HepG2 (cell line): Measurements from ENCODE around the gene PYGO2. TPM values are rescaled to one million over a fixed set of nuclear protein-coding genes. Genes with fewer than 3 reads are reported as not detected.

Experiments
- ATAC-seq: fragments of 200-7000 bp; cut with Tn5 transposase; 3 replicates; pipeline ENCODE4 v1.9.1; 2020; ENCODE audit warnings: mild to moderate bottlenecking, moderate library complexity
- BruUV-seq: library from RNA; stranded (reverse); fragments of 400-500 nt; replicated peaks from 2 replicates; lab custom pipeline; 2021; lab: Mats Ljungman, UMichigan
- CTCF ChIA-PET: fragments of 300-600 bp; formaldehyde crosslinking; extraction: SDS; loops from one replicate; lab custom pipeline; 2021; ENCODE audit warnings: low total read pairs, inconsistent platforms, low intra/inter-chr PET ratio; lab: Yijun Ruan, JAX
- POLR2A ChIA-PET: fragments of 350-600 bp; sonication (Branson Sonifier 250); formaldehyde crosslinking; loops from one replicate; lab custom pipeline; 2020; ENCODE audit warnings: antibody characterized with exemption, inconsistent platforms; lab: Yijun Ruan, JAX
- DNase-seq: peaks from one replicate; pipeline ENCODE4 v3.0.0-alpha.2; 2015; ENCODE audit warnings: low spot score
- FAIRE-seq: peaks from 3 replicates; lab custom pipeline; 2011; peaks lifted over from hg19 to GRCh38; lab: Jason Lieb, UNC
- H2AFZ ChIP-seq: one replicate; pipeline ENCODE4 v1.6.1; 2011; ENCODE audit warnings: low read length, inconsistent platforms
- H3K27ac ChIP-seq: fragments of 300-600 bp; 3 replicates; pipeline ENCODE4 v1.8.0; 2011; ENCODE audit warnings: mixed run types, mild to moderate bottlenecking, mixed read lengths, low read length, inconsistent platforms; ENCODE audit not compliant: insufficient read depth; ENCODE audit errors: extremely low read length
- H3K27me3 ChIP-seq, 2 experiments: fragments of 200-600 bp in 1 of 2; 2 replicates in 1 of 2; 3 replicates in 1 of 2; pipeline versions ENCODE4 v1.6.0 to v1.8.0; 2011; ENCODE audit warnings: low read length in 2 of 2, mild to moderate bottlenecking in 2 of 2, moderate library complexity in 2 of 2, inconsistent platforms in 1 of 2; ENCODE audit not compliant: insufficient read depth in 2 of 2, control insufficient read depth in 1 of 2
- H3K36me3 ChIP-seq, 2 experiments: fragments of 200-600 bp in 1 of 2; replicated peaks in 1 of 2; 2 replicates in 1 of 2; 3 replicates in 1 of 2; pipeline versions ENCODE4 v1.5.1 to v1.8.0; 2011; ENCODE audit warnings: low read length in 2 of 2, inconsistent platforms in 1 of 2; ENCODE audit not compliant: insufficient read depth in 2 of 2, control insufficient read depth in 1 of 2
- H3K4me1 ChIP-seq: 2 replicates; pipeline ENCODE4 v1.5.1; 2012; ENCODE audit warnings: low read length, inconsistent platforms; ENCODE audit not compliant: insufficient read depth
- H3K4me2 ChIP-seq: 2 replicates; pipeline ENCODE4 v1.6.0; 2011; ENCODE audit warnings: low read depth, low read length, inconsistent platforms
- H3K4me3 ChIP-seq, 3 experiments: fragments of 200-600 bp in 1 of 3; sonication (generic), shearing (Covaris generic) in 1 of 3; replicated peaks in 1 of 3; 2 replicates each; pipeline ENCODE4 v1.5.1; 2011 to 2016; ENCODE audit warnings: low read length in 3 of 3, inconsistent platforms in 2 of 3, low read depth in 2 of 3, mild to moderate bottlenecking in 2 of 3, control low read depth in 1 of 3, mixed read lengths in 1 of 3; ENCODE audit not compliant: insufficient read depth in 1 of 3
- H3K79me2 ChIP-seq: one replicate; pipeline ENCODE4 v1.6.1; 2011; ENCODE audit warnings: low read length, inconsistent platforms; ENCODE audit not compliant: insufficient read depth
- H3K9ac ChIP-seq: 2 replicates; pipeline ENCODE4 v1.6.0; 2011; ENCODE audit warnings: mild to moderate bottlenecking, low read depth, low read length, inconsistent platforms; ENCODE audit not compliant: insufficient read depth
- H3K9me3 ChIP-seq: 2 replicates; pipeline ENCODE4 v1.5.1; 2012; ENCODE audit warnings: mild to moderate bottlenecking, low read length
- H4K20me1 ChIP-seq: 2 replicates; pipeline ENCODE4 v1.6.0; 2011; ENCODE audit warnings: inconsistent platforms, mild to moderate bottlenecking, low read length, moderate library complexity; ENCODE audit not compliant: insufficient read depth
- MAFF ChIP-seq: IDR thresholded peaks from 2 replicates; pipeline ENCODE4 v1.6.1; 2011; ENCODE audit warnings: low read depth, low read length, improper control_type of control experiment
- MAFK ChIP-seq, 2 experiments: IDR thresholded peaks in 1 of 2; conservative IDR thresholded peaks in 1 of 2; 2 replicates each; pipeline ENCODE4 v1.6.1; 2011; ENCODE audit warnings: improper control_type of control experiment in 2 of 2, low read length in 2 of 2
- NR2C2 ChIP-seq: sonication (generic); formaldehyde crosslinking; IDR thresholded peaks from 2 replicates; pipeline ENCODE4 v1.4.0; 2020; ENCODE audit warnings: missing genetic modification reagents, mild to moderate bottlenecking, moderate library complexity, borderline replicate concordance
- PITX1 ChIP-seq: sonication (generic); formaldehyde crosslinking; IDR thresholded peaks from 2 replicates; pipeline ENCODE4 v1.5.1; 2020; ENCODE audit warnings: mild to moderate bottlenecking, missing genetic modification reagents
- RAD51 ChIP-seq: fragments of 450-650 bp; IDR thresholded peaks from 2 replicates; pipeline ENCODE4 v1.6.1; 2016; ENCODE audit warnings: borderline replicate concordance
- RELA ChIP-seq: sonication (generic); formaldehyde crosslinking; IDR thresholded peaks from 2 replicates; pipeline ENCODE4 v1.4.0; 2020; ENCODE audit warnings: missing genetic modification reagents
- TBX2 ChIP-seq: sonication (generic); formaldehyde crosslinking; IDR thresholded peaks from 2 replicates; pipeline ENCODE4 v1.5.0; 2020; ENCODE audit warnings: missing genetic modification reagents, mild to moderate bottlenecking, borderline replicate concordance
- ZNF101 ChIP-seq: sonication (generic); formaldehyde crosslinking; IDR thresholded peaks from 2 replicates; pipeline ENCODE4 v1.4.0; 2020; ENCODE audit warnings: mild to moderate bottlenecking, low read depth, missing genetic modification reagents, borderline replicate concordance
- ZNF317 ChIP-seq: sonication (generic); formaldehyde crosslinking; IDR thresholded peaks from 2 replicates; pipeline ENCODE4 v1.5.0; 2020; ENCODE audit warnings: mild to moderate bottlenecking, missing genetic modification reagents
- ZNF564 ChIP-seq: sonication (generic); formaldehyde crosslinking; IDR thresholded peaks from 2 replicates; pipeline ENCODE4 v1.8.1; 2023; ENCODE audit warnings: mild to moderate bottlenecking, missing genetic modification reagents
- ZNF598 ChIP-seq: sonication (generic); formaldehyde crosslinking; IDR thresholded peaks from 2 replicates; pipeline ENCODE4 v1.5.1; 2020; ENCODE audit warnings: mild to moderate bottlenecking, missing genetic modification reagents, borderline replicate concordance
- ZNF644 ChIP-seq: IDR thresholded peaks from 2 replicates; pipeline ENCODE4 v1.6.1; 2016; ENCODE audit warnings: low read depth
- WGBS: methylation state at CpG from one replicate; pipeline ENCODE4 v1.1.6; 2017; ENCODE audit warnings: low lambda C conversion rate; 5-methylcytosine and 5-hydroxymethylcytosine counted together
- in situ Hi-C: cut with HindIII; loops from 2 replicates; pipeline ENCODE4 v1.10.0; 2017; ENCODE audit warnings: low pct_unique_long_range_greater_than_20kb; ENCODE audit not compliant: extremely low pct_ligation_motif_present
- intact Hi-C: fragments of 100-400 bp; cut with micrococcal nuclease; formaldehyde crosslinking; loops from one replicate; pipeline ENCODE4 v1.10.0; 2022; ENCODE audit not compliant: unreplicated experiment
- polyA plus RNA-seq, 8 experiments: library from polyadenylated mRNA; depleted of rRNA in 3 of 8; stranded (reverse) in 7 of 8; unstranded in 1 of 8; fragments of >200 nt; fragmentation: Illumina TruSeq in 4 of 8; extraction: Trizol in 4 of 8; gene quantifications; 2 replicates each; pipeline versions ENCODE4 v1.2.1 to v1.2.3, GENCODE V29; 2011 to 2016; ENCODE audit warnings: low read depth in 4 of 8, missing spikeins in 1 of 8, mixed read lengths in 1 of 8; ENCODE audit not compliant: insufficient read depth in 1 of 8
- total RNA-seq, 5 experiments: library from RNA; depleted of rRNA; stranded (reverse); fragments of >200 nt; fragmentation: Illumina TruSeq; extraction: Trizol; gene quantifications; 2 replicates each; pipeline ENCODE4 v1.2.3, GENCODE V29; 2016; ENCODE audit warnings: low read depth in 1 of 5
- TF ChIP-seq, protein P1 (sequence below): sonication (generic); formaldehyde crosslinking; IDR thresholded peaks from 2 replicates; pipeline ENCODE4; 2020; ENCODE audit warnings: missing genetic modification reagents, mild to moderate bottlenecking, borderline replicate concordance
- TF ChIP-seq, protein P2 (sequence below), 2 experiments: sonication (generic) in 1 of 2; formaldehyde crosslinking in 1 of 2; IDR thresholded peaks; 2 replicates each; pipeline versions ENCODE4 v1.5.1 to v1.6.1; 2011 to 2020; ENCODE audit warnings: borderline replicate concordance in 1 of 2, low read depth in 1 of 2, low read length in 1 of 2, mild to moderate bottlenecking in 1 of 2, missing genetic modification reagents in 1 of 2, moderate library complexity in 1 of 2
- TF ChIP-seq, protein P3 (sequence below): sonication (generic); formaldehyde crosslinking; IDR thresholded peaks from 2 replicates; pipeline ENCODE4 v1.5.0; 2020; ENCODE audit warnings: mild to moderate bottlenecking, missing genetic modification reagents
- TF ChIP-seq, protein P4 (sequence below): sonication (generic); formaldehyde crosslinking; IDR thresholded peaks from 2 replicates; pipeline ENCODE4 v1.5.0; 2020; ENCODE audit warnings: missing genetic modification reagents

PYGO2 gene
- total and polyA plus RNA-seq, 2 of the 13 experiments (the other 11 are each of a cell fraction or from before 2014, with no cell fraction given) = 20.3 to 21.8 TPM

DNA sequence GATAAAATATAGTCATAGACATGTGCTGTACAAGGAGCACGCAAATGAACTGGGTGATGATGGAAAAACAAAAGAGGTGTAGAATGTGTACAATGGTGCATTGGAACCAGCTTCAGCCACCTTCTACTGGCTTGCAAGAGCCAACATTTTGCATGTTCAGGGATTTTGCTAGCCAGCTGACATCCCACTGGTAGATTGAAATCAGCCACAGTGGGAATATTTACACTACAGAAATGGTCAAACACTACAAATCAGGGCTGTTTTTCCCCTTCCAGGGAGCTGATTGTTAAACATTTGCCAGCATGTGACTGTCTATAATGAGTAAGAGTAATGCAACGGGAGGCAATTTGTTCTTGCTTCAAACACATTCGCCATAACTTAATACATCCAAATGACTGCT is 48.3 kb downstream of the PYGO2 start:
- ChIA-PET CTCF (no interaction called here), POLR2A (interaction anchor here (0.9 to 1.3 kb wide), 2 partner anchors 8 to 19 kb away, joined by 3 to 14 read pairs; no protein-coding TSS in a partner anchor)
- Histone ChIP-seq H2AFZ (no peak overlapping the region), H3K27ac (no peak overlapping the region), H3K4me3 (no peak overlapping the region), H3K27me3 (no peaks in the 10 kb centered on the region), H3K9ac (no peak overlapping the region), H3K4me1 (peaks cover 35% of the 10 kb centered on the region), H3K36me3 (no peaks in the 10 kb centered on the region), H3K79me2 (no peaks in the 10 kb centered on the region), H3K4me2 (no peak overlapping the region), H3K9me3 (no peaks in the 10 kb centered on the region), H4K20me1 (no peaks in the 10 kb centered on the region)
- in situ Hi-C loops = no loop called here
- intact Hi-C loops = no loop called here
- DNase-seq = peak; percentile 12
- no peak for FAIRE-seq
- peak; percentile 35; the same call in 1 of the 3 replicates for ATAC-seq
- 48% methylated on average over 3 of the region's 3 CpGs for WGBS
- no TSS peak for BruUV-seq
- TF ChIP-seq, protein P1, sequence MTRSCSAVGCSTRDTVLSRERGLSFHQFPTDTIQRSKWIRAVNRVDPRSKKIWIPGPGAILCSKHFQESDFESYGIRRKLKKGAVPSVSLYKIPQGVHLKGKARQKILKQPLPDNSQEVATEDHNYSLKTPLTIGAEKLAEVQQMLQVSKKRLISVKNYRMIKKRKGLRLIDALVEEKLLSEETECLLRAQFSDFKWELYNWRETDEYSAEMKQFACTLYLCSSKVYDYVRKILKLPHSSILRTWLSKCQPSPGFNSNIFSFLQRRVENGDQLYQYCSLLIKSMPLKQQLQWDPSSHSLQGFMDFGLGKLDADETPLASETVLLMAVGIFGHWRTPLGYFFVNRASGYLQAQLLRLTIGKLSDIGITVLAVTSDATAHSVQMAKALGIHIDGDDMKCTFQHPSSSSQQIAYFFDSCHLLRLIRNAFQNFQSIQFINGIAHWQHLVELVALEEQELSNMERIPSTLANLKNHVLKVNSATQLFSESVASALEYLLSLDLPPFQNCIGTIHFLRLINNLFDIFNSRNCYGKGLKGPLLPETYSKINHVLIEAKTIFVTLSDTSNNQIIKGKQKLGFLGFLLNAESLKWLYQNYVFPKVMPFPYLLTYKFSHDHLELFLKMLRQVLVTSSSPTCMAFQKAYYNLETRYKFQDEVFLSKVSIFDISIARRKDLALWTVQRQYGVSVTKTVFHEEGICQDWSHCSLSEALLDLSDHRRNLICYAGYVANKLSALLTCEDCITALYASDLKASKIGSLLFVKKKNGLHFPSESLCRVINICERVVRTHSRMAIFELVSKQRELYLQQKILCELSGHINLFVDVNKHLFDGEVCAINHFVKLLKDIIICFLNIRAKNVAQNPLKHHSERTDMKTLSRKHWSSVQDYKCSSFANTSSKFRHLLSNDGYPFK (CRISPR knock-in tag) = no peak
- TF ChIP-seq PITX1 (no peak), ZNF644 (CRISPR knock-in tag) (no peak), ZNF564 (no peak), NR2C2 (CRISPR knock-in tag) (no peak), MAFK (conservative IDR thresholded peaks at IDR 0.05 in 1 of 2, IDR thresholded peaks at IDR 0.05 in 1 of 2; ENCODE audit: low read length in 2 of 2) (peak; percentile 43 to 45; a peak in 2 of 4 replicates), MAFF (peak; percentile 62; the same call in 1 of the 2 replicates), ZNF598 (no peak), ZNF101 (no peak), ZNF317 (CRISPR knock-in tag) (0 out of 2 replicates have a peak, but pooled peaks have one; percentile 43), RELA (CRISPR knock-in tag) (no peak), RAD51 (no peak), TBX2 (CRISPR knock-in tag) (no peak)
- TF ChIP-seq, protein P2, sequence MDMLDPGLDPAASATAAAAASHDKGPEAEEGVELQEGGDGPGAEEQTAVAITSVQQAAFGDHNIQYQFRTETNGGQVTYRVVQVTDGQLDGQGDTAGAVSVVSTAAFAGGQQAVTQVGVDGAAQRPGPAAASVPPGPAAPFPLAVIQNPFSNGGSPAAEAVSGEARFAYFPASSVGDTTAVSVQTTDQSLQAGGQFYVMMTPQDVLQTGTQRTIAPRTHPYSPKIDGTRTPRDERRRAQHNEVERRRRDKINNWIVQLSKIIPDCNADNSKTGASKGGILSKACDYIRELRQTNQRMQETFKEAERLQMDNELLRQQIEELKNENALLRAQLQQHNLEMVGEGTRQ (IDR thresholded peaks at IDR 0.05; ENCODE audit: low read depth, low read length) = no peak
- TF ChIP-seq, protein P2 (CRISPR knock-in tag; IDR thresholded peaks at IDR 0.05; ENCODE audit: borderline replicate concordance) = peak; percentile 28; the same call in 1 of the 2 replicates
- TF ChIP-seq, protein P3, sequence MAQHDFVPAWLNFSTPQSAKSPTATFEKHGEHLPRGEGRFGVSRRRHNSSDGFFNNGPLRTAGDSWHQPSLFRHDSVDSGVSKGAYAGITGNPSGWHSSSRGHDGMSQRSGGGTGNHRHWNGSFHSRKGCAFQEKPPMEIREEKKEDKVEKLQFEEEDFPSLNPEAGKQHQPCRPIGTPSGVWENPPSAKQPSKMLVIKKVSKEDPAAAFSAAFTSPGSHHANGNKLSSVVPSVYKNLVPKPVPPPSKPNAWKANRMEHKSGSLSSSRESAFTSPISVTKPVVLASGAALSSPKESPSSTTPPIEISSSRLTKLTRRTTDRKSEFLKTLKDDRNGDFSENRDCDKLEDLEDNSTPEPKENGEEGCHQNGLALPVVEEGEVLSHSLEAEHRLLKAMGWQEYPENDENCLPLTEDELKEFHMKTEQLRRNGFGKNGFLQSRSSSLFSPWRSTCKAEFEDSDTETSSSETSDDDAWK (CRISPR knock-in tag) = no peak
- TF ChIP-seq, protein P4, sequence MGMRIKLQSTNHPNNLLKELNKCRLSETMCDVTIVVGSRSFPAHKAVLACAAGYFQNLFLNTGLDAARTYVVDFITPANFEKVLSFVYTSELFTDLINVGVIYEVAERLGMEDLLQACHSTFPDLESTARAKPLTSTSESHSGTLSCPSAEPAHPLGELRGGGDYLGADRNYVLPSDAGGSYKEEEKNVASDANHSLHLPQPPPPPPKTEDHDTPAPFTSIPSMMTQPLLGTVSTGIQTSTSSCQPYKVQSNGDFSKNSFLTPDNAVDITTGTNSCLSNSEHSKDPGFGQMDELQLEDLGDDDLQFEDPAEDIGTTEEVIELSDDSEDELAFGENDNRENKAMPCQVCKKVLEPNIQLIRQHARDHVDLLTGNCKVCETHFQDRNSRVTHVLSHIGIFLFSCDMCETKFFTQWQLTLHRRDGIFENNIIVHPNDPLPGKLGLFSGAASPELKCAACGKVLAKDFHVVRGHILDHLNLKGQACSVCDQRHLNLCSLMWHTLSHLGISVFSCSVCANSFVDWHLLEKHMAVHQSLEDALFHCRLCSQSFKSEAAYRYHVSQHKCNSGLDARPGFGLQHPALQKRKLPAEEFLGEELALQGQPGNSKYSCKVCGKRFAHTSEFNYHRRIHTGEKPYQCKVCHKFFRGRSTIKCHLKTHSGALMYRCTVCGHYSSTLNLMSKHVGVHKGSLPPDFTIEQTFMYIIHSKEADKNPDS (CRISPR knock-in tag) = no peak
